GM12892 (cell line): Measurements from ENCODE around the gene RGMB.

ENCODE experiments used
- POLR2A ChIP-seq: IDR thresholded peaks from 2 replicates; pipeline ENCODE4 v1.6.1; 2011; ENCODE audit warnings: low read depth, low read length, control low read depth
- POLR2AphosphoS5 ChIP-seq: IDR thresholded peaks from 2 replicates; pipeline ENCODE4 v1.6.1; 2011; ENCODE audit warnings: low read depth, low read length, control low read depth
- TAF1 ChIP-seq: IDR thresholded peaks from 2 replicates; pipeline ENCODE4 v1.6.1; 2011; ENCODE audit warnings: low read depth, mild to moderate bottlenecking, control low read depth, low read length, borderline replicate concordance

DNA sequence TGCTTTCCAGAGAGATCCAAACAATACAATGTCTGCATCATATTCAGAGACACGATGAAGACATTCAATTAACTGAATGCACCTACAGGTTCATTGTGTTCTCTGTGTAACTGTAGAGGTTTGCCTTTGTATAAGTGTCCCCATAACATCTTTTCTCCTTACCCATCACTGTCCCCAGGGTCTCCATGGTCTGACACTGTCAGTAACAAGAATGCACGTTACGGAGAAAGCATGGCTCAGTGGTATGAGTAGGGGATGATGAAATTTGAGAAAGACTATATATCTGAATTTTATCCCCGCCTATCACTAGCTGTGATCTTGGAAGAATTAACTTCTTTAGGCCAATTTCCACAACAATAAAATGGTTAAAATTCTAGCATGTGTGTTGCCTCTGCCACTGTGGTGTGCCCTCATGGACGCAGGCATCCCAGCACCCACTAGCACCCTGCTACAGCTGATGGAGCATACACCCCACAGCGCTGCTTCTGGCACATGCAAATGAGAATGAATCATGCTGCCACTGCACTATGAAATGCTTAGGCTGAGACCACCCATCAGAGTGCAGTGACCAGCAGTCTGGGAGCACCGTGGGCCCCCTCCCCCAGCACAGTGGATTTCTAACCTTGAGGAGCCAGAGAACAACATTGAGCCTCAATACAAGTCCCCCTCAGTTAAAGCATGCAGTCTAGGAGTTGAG, 54.3 kb downstream of the RGMB start:
- no peak for TF ChIP-seq POLR2AphosphoS5
- TF ChIP-seq POLR2A: no peak
- no peak for TF ChIP-seq TAF1
